GM12801 (cell line): ENCODE results near the gene RABGAP1L.

Experiments used
- TF ChIP-seq, protein P1 (sequence below): IDR thresholded peaks from one replicate; pipeline ENCODE4 v1.5.1; 2011; ENCODE audit warnings: control low read depth; ENCODE audit not compliant: insufficient read length; ENCODE audit errors: extremely low read depth

The RABGAP1L gene

DNA sequence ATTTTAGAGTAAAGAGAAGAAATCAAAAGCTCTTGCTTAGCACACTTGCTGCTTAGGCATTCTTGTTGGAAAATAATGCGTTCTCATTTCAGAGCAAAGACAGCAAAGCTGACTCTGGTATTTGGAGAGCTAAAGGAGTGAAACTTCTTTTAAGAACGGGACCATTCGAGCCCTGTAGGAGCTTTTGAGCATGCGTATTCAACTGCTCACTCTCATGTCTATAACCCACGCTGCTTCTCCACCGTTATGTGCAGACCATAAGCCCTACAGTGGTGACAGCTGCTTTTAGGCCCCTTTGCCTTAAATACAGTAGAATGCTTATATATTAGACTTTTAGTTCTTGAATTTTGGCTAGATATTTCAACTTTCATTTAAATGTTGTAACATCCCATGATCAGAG, 626.2 kb downstream of the RABGAP1L start:
- TF ChIP-seq, protein P1, sequence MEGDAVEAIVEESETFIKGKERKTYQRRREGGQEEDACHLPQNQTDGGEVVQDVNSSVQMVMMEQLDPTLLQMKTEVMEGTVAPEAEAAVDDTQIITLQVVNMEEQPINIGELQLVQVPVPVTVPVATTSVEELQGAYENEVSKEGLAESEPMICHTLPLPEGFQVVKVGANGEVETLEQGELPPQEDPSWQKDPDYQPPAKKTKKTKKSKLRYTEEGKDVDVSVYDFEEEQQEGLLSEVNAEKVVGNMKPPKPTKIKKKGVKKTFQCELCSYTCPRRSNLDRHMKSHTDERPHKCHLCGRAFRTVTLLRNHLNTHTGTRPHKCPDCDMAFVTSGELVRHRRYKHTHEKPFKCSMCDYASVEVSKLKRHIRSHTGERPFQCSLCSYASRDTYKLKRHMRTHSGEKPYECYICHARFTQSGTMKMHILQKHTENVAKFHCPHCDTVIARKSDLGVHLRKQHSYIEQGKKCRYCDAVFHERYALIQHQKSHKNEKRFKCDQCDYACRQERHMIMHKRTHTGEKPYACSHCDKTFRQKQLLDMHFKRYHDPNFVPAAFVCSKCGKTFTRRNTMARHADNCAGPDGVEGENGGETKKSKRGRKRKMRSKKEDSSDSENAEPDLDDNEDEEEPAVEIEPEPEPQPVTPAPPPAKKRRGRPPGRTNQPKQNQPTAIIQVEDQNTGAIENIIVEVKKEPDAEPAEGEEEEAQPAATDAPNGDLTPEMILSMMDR: no peak

DNA sequence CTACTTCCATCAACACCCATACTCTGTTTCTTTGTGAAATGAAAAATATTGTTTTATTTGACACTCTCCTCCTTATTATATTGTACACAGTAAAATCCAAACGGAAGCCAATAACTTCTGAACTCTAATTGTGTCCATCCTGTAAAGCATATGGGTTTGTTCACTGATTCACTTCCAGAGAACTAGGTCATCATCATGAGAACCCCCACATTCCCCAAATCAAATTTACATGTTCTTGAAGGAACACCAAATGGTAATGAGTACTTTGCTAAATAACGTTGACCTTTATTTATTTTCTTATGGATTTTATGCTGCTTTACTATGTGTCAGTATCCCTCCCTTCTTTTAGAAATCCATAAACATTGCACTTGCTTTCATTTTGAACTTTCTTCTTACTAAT, 627.0 kb downstream of the RABGAP1L start:
- TF ChIP-seq, protein P1: no peak

DNA sequence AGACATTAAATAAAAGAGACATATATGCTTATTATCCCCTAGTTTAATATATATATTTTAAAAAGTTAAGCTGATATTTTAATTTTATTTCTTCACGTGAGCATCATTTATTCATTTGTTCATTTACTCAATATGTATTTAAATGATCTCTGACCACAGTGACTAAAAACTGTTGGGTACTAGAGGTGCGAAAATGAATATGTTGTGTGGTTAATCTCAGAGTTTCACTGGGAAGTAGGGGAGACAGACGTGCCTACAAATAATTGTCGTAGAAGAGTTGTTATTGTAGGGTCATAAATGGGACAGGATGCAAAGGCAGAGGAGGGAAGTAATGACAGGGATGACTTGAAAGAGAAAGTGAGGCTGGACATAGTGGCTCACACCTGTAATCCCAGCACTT, 627.4 kb downstream of the RABGAP1L start:
- TF ChIP-seq, protein P1: no peak

DNA sequence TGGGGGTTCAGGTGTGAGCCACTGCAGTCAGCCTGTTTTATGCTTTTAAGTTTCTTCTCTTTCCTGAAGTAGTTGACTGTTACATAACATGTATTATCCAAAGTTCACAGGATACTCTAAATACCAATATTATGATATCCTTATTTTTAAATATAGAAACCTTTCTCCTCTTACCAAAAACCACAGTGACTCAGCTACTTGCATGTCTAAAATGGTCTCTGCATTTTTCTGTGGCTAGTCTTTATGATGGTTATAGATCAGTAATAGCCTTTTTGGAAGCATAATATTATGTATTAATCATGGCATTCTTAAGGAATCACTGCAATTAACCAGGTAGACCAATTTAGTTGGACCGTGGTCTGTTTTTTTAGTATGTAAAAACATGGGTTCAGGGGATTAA, 629.7 kb downstream of the RABGAP1L start:
- TF ChIP-seq, protein P1: no peak

DNA sequence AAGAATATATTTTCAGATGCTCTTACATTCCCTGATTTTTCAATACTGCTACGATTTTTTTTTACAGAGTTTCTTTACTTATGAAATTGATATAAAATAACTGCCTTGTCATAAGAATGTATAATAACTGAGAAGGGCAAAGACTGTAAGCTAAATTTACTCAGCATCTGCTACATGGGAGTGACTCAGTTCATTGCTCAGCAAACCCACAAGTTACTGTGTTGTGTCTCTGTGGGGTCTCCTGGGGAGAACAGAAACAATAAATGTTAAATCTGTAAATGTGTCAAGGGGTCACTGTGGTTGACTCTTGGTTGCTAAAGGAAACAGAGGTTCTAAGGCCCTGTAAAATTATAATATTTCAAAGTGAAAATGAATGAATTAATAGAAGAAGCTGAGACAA, 630.1 kb downstream of the RABGAP1L start:
- TF ChIP-seq, protein P1: no peak

DNA sequence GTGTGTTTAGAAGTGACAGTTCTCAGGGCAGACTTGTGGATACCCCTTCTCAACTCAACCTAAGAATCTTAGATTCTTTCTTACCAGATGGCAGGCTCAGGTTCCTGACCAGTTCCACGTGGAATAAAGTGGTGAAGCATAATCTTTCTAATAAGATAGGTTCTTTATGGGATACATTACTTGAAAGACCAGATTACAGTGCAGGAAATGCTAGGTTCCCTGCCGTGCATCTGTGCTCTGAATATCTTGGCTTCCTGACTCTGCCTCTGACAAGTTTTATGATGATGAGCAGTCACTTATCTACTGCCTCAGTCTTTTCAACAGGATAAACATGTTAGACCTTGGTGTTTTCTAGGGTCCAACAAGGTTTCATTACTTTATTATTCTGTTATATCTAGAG, 632.5 kb downstream of the RABGAP1L start:
- TF ChIP-seq, protein P1: no peak

DNA sequence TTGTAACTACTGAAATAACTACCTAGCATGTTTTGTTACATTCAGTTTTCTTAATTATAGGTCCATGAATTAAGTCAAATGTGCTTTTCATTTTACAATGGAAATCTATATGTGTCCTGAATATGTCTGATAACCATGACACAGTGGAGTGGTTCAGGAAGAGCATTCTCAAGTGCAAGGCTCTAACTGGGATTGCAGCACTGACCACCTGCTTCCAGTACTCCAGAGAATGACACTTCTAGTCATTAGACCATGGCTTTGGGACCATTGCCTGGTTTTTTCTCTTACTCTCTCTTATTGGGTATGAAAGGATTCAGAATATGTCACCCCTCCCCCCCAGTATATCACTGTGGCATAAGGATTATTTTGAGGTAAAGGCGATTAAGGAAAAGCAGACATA, 635.5 kb downstream of the RABGAP1L start:
- TF ChIP-seq, protein P1: no peak

DNA sequence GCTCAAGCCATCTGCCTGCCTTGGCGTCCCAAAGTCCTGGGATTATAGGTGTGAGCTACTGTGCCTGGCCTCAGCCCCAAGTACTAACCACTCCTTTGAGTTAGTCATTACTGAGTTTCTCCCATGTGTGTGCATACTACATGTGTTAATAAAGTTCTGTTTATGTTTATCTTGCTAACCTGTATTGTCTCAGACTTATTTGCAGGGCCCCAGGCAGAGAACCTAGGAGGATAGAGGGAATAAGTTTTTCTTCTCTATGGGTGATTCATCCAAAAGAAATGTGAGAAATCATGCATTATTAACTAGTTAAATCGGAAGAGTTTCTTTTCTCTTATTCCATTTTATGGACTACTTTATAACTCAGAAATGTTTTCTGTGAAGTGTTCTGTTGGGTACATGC, 636.5 kb downstream of the RABGAP1L start:
- TF ChIP-seq, protein P1: no peak
